ENCODE data around the gene CEMIP2. TPM values are rescaled to one million over a fixed set of nuclear protein-coding genes. Genes with fewer than 3 reads are reported as not detected.
"Not testable (repeated sequence)": the region's sequence is repeated elsewhere in the genome, so short reads cannot be mapped to it uniquely, and the experiment has no call there.

Gene CEMIP2, protein sequence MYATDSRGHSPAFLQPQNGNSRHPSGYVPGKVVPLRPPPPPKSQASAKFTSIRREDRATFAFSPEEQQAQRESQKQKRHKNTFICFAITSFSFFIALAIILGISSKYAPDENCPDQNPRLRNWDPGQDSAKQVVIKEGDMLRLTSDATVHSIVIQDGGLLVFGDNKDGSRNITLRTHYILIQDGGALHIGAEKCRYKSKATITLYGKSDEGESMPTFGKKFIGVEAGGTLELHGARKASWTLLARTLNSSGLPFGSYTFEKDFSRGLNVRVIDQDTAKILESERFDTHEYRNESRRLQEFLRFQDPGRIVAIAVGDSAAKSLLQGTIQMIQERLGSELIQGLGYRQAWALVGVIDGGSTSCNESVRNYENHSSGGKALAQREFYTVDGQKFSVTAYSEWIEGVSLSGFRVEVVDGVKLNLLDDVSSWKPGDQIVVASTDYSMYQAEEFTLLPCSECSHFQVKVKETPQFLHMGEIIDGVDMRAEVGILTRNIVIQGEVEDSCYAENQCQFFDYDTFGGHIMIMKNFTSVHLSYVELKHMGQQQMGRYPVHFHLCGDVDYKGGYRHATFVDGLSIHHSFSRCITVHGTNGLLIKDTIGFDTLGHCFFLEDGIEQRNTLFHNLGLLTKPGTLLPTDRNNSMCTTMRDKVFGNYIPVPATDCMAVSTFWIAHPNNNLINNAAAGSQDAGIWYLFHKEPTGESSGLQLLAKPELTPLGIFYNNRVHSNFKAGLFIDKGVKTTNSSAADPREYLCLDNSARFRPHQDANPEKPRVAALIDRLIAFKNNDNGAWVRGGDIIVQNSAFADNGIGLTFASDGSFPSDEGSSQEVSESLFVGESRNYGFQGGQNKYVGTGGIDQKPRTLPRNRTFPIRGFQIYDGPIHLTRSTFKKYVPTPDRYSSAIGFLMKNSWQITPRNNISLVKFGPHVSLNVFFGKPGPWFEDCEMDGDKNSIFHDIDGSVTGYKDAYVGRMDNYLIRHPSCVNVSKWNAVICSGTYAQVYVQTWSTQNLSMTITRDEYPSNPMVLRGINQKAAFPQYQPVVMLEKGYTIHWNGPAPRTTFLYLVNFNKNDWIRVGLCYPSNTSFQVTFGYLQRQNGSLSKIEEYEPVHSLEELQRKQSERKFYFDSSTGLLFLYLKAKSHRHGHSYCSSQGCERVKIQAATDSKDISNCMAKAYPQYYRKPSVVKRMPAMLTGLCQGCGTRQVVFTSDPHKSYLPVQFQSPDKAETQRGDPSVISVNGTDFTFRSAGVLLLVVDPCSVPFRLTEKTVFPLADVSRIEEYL (N-terminal part only)
- total RNA-seq (2014; rRNA removed) = 19.8 and 25.7 TPM in 2 replicates
- polyA plus RNA-seq (2012) = 16.4 TPM

- DNase-seq (ENCODE audit: low read depth) = peak; percentile 90
Observed at GRCh38 chr9:71768388-71769174, at the start of gene CEMIP2. Gene CEMIP2 (minus strand): TSS chr9:71768513. CDS start chr9:71750373, 18,140 bp downstream.

DNA sequence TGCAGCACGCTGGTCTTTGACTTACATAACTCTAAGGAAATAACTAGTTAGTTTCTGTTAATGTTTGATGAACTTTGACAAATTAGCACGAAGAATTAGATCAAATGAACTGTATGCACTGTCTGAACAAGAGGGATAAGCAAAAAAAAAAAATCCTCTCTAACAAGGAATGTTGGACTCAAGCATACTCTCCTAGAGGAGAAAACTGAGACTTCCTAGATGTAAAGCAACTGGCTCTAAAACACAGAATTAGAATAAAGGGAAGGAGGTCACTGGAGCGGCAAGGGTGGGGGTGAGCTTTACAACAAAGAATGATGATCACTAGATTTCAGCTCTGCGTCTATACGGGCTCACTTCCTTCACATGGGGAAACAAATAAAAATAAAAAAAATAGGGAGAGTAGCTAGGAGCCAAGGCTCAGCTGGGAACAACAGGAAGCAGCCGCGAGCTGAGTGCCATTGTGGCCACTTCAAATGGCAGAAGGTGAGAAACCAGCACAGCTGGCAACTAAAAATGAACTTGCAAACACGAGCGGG, 48.7 kb upstream of the CEMIP2 start:
- DNase-seq (ENCODE audit: low read depth) = peak; percentile 12

DNA sequence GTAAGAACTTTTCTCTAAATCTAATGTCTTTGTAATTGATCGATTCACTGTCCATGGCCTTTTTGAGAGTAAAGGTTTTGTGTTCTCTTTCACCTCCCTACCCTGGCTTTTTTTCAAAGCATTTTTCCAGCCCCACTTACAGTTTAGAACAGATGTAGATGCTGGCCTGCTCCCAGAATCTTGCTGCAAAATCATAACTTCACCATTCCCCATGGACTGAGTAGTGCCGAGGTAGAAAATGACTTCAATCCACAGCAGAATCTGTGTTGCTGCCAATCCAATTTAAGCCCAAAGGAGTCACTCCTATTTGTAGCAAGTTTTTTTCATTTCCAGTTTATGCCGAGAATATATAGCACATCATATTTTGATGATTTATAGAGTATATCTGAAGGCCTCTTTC, 46.5 kb upstream of the CEMIP2 start:
- DNase-seq (ENCODE audit: low read depth) = no peak

- no peak for DNase-seq (ENCODE audit: low read depth)
Observed at GRCh38 chr9:71814226-71814625, 45.9 kb upstream of the CEMIP2 start.

DNA sequence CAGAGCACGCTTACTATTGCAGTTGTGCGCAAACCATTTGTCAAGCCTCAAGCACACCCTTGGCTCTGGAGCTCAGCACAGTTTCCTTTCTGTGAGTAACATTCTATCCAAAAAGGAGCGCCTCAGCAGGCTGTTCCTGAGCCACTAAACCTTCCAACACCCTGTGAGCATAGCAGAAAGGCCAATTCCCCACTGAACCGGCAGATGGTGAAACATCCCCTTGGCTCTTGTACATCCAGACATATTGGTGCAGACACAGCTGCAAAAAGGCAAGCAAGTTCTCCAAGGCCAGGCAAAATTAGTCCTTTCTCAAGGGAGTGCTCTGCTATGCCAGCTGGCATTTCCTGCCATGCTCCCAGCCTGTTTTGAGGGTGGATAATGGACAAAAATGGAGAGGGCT, 44.1 kb upstream of the CEMIP2 start:
- peak; percentile 62 for DNase-seq (ENCODE audit: low read depth)

- DNase-seq (ENCODE audit: low read depth) = no peak
Observed at GRCh38 chr9:71808068-71808467, 39.8 kb upstream of the CEMIP2 start.

- peak; percentile 63 for DNase-seq (ENCODE audit: low read depth)
Observed at GRCh38 chr9:71806901-71807307, 38.6 kb upstream of the CEMIP2 start.

DNA sequence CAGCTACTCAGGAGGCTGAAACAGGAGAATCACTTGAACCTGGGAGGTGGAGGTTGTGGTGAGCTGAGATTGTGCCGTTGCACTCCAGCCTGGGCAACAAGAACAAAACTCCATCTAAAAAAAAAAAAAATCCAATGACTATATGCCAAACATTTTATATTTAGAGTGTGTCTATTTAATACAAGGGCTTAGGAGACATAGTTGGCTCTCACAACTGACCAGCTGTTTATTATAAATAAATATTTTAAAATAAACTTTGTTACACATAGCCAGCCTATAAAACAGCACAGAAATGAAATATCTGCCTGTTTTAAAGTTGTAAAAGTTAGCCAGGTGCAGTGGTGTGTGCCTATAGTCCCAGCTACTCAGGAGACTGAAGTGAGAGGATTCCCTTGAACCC, 36.8 kb upstream of the CEMIP2 start:
- not testable (repeated sequence) for DNase-seq (ENCODE audit: low read depth)

- DNase-seq (ENCODE audit: low read depth) = no peak
Observed at GRCh38 chr9:71801826-71802225, 33.5 kb upstream of the CEMIP2 start.

GRCh38 chr9:71797266-71797665, 29.0 kb upstream of the CEMIP2 start:
- no peak for DNase-seq (ENCODE audit: low read depth)

GRCh38 chr9:71796100-71796767, 27.9 kb upstream of the CEMIP2 start:
- DNase-seq (ENCODE audit: low read depth) = no peak

- no peak for DNase-seq (ENCODE audit: low read depth)
Observed at GRCh38 chr9:71795097-71795813, 26.9 kb upstream of the CEMIP2 start.

- DNase-seq (ENCODE audit: low read depth) = peak; percentile 7
Observed at GRCh38 chr9:71793386-71794105, 25.2 kb upstream of the CEMIP2 start.

DNA sequence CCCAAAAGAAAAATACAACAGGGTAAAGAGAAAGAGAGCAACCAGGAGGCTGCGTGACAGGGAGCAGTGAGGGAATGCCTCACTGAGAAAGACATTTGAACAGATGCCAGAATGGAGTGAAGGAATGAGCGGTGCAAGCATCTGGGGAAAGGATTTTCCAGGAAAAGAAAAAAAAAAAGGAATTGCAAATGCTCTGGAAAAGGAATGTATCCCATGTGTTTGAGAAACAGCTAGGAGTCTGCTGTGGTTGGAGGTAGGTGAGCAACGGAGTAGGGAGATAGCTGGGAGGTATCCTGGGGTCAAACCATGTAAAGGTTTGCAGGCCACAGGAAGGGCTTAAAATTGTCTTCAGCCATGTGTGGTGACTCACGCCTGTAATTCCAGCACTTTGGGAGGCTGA, 23.6 kb upstream of the CEMIP2 start:
- no peak for DNase-seq (ENCODE audit: low read depth)

- no peak for DNase-seq (ENCODE audit: low read depth)
Observed at GRCh38 chr9:71790296-71790695, 22.0 kb upstream of the CEMIP2 start.

DNA sequence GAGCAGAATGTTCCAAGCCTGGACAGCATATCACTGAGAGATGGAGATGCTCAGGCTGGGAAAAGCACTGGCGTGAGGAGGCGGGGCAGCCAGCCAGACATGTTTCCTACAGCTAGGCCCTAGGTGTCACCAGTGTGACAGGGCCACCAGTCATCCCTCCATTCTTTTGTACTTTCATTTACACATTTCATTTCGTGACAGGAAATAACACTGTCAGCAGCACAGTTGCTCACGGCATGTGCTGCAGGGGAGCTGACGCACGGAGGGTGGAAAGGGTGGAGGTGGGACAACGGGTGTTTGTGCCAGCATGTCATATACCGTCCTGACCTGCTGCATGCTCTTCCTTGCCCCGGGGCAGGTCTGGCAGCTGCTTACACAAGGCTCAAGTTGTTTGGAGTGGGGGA, 14.8 kb upstream of the CEMIP2 start:
- no peak for DNase-seq (ENCODE audit: low read depth)

DNA sequence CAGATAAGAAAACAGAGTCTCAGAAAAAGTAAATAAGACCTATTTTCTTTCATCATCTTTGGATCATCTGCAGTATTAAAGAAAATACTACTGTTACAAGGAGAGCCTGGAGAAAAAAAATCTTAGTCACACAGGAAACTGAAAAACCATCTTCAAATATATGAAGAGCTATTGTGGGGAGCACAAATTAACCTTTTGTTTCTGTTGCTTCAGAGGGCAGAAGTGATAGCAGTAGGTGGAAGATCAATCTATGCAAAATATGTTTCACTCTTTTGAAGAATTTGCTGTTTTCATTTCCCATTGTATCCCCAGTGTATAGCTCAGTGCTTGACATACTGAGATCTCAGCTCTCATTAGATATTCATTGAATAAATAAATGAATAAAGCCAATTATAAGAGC, 13.1 kb upstream of the CEMIP2 start:
- no peak for DNase-seq (ENCODE audit: low read depth)

GRCh38 chr9:71780953-71781352, 12.6 kb upstream of the CEMIP2 start:
- no peak for DNase-seq (ENCODE audit: low read depth)

GRCh38 chr9:71778085-71778484, 9.8 kb upstream of the CEMIP2 start:
- DNase-seq (ENCODE audit: low read depth) = no peak
